ENCODE data around the gene GATD1.

DNA sequence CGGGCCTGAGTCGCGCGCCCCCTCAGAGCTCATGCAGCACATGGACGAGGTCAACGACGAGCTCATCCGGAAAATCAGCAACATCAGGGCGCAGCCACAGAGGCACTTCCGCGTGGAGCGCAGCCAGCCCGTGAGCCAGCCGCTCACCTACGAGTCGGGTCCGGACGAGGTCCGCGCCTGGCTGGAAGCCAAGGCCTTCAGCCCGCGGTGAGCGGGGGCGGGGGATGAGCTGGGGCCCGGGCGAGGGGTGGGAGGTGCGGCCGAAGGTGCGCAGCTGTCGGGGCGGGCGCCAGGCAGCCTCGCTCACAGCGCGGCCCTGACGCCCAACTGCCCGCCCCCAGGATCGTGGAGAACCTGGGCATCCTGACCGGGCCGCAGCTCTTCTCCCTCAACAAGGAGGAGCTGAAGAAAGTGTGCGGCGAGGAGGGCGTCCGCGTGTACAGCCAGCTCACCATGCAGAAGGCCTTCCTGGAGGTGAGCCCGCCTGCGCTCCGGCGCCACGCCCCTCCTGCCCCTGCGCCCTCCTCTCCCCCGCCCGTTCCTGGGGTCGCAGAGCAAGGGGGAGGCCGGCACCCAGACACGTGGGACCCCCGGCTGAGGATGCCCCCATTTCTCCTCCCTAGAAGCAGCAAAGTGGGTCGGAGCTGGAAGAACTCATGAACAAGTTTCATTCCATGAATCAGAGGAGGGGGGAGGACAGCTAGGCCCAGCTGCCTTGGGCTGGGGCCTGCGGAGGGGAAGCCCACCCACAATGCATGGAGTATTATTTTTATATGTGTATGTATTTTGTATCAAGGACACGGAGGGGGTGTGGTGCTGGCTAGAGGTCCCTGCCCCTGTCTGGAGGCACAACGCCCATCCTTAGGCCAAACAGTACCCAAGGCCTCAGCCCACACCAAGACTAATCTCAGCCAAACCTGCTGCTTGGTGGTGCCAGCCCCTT, 50.7 kb downstream of the GATD1 start:
- TF ChIP-seq, protein P1, sequence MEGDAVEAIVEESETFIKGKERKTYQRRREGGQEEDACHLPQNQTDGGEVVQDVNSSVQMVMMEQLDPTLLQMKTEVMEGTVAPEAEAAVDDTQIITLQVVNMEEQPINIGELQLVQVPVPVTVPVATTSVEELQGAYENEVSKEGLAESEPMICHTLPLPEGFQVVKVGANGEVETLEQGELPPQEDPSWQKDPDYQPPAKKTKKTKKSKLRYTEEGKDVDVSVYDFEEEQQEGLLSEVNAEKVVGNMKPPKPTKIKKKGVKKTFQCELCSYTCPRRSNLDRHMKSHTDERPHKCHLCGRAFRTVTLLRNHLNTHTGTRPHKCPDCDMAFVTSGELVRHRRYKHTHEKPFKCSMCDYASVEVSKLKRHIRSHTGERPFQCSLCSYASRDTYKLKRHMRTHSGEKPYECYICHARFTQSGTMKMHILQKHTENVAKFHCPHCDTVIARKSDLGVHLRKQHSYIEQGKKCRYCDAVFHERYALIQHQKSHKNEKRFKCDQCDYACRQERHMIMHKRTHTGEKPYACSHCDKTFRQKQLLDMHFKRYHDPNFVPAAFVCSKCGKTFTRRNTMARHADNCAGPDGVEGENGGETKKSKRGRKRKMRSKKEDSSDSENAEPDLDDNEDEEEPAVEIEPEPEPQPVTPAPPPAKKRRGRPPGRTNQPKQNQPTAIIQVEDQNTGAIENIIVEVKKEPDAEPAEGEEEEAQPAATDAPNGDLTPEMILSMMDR (IDR thresholded peaks at IDR 0.05; ENCODE audit: insufficient read depth, low read depth, low read length) = no peak
- TF ChIP-seq EZH2 (IDR thresholded peaks at IDR 0.05; ENCODE audit: insufficient read depth, low read length) = no peak
